ENCODE measurements around the gene KIF20A.

GRCh38 chr5:138140268-138140667, 38.6 kb upstream of the KIF20A start:
- no peak for TF ChIP-seq POLR2AphosphoS5 (IDR thresholded peaks at IDR 0.05; ENCODE audit: borderline replicate concordance, low read depth, low read length)
- TF ChIP-seq EZH2 (IDR thresholded peaks at IDR 0.05): no peak
